ENCODE measurements around the gene PTPRN2. TPM values are rescaled to one million over a fixed set of nuclear protein-coding genes. Genes with fewer than 3 reads are reported as not detected.
"Not testable (repeated sequence)": the region's sequence is repeated elsewhere in the genome, so short reads cannot be mapped to it uniquely, and the experiment has no call there.

PTPRN2 gene
- total RNA-seq, 1 experiment from 2014 or later, result 2.9 TPM

- DNase-seq (ENCODE audit: extremely low read depth, low read depth), result no peak
Observed at GRCh38 chr7:158277219-158278141, 310.1 kb downstream of the PTPRN2 start.

- no peak for DNase-seq (ENCODE audit: extremely low read depth, low read depth)
Observed at GRCh38 chr7:158276414-158277218, 311.0 kb downstream of the PTPRN2 start.

- DNase-seq (ENCODE audit: extremely low read depth, low read depth), result no peak
Observed at GRCh38 chr7:158275711-158276413, 311.8 kb downstream of the PTPRN2 start.

GRCh38 chr7:158274996-158275395 is 312.6 kb downstream of the PTPRN2 start:
- no peak for DNase-seq (ENCODE audit: extremely low read depth, low read depth)

GRCh38 chr7:158274404-158274811 is 313.2 kb downstream of the PTPRN2 start:
- DNase-seq (ENCODE audit: extremely low read depth, low read depth), result no peak

- DNase-seq (ENCODE audit: extremely low read depth, low read depth), result not testable (repeated sequence)
Observed at GRCh38 chr7:158273756-158274342, 313.8 kb downstream of the PTPRN2 start.

- no peak for DNase-seq (ENCODE audit: extremely low read depth, low read depth)
Observed at GRCh38 chr7:158273138-158273651, 314.4 kb downstream of the PTPRN2 start.

GRCh38 chr7:158272509-158273137 is 315.0 kb downstream of the PTPRN2 start:
- DNase-seq (ENCODE audit: extremely low read depth, low read depth), result no peak

GRCh38 chr7:158272091-158272490 is 315.5 kb downstream of the PTPRN2 start:
- no peak for DNase-seq (ENCODE audit: extremely low read depth, low read depth)

- DNase-seq (ENCODE audit: extremely low read depth, low read depth), result no peak
Observed at GRCh38 chr7:158271646-158272045, 316.0 kb downstream of the PTPRN2 start.

- no peak for DNase-seq (ENCODE audit: extremely low read depth, low read depth)
Observed at GRCh38 chr7:158270856-158271413, 316.7 kb downstream of the PTPRN2 start.

GRCh38 chr7:158270106-158270775 is 317.4 kb downstream of the PTPRN2 start:
- DNase-seq (ENCODE audit: extremely low read depth, low read depth), result no peak

GRCh38 chr7:158268816-158269535 is 318.6 kb downstream of the PTPRN2 start:
- no peak for DNase-seq (ENCODE audit: extremely low read depth, low read depth)

- DNase-seq (ENCODE audit: extremely low read depth, low read depth), result no peak
Observed at GRCh38 chr7:158267742-158268435, 319.7 kb downstream of the PTPRN2 start.

GRCh38 chr7:158266817-158267741 is 320.5 kb downstream of the PTPRN2 start:
- no peak for DNase-seq (ENCODE audit: extremely low read depth, low read depth)

GRCh38 chr7:158266426-158266816 is 321.2 kb downstream of the PTPRN2 start:
- no peak for DNase-seq (ENCODE audit: extremely low read depth, low read depth)

- no peak for DNase-seq (ENCODE audit: extremely low read depth, low read depth)
Observed at GRCh38 chr7:158265743-158266080, 321.9 kb downstream of the PTPRN2 start.

Measured in NCI-H460 (cell line).